Endothelial cell of umbilical vein (primary cell): Measurements from ENCODE around the gene WDFY3.

ENCODE experiments used
- FOS ChIP-seq: IDR thresholded peaks from 2 replicates; pipeline ENCODE4 v1.6.1; 2011; ENCODE audit warnings: mild to moderate bottlenecking, low read length, moderate library complexity, borderline replicate concordance; ENCODE audit not compliant: insufficient read depth
- POLR2AphosphoS5 ChIP-seq: IDR thresholded peaks from 2 replicates; pipeline ENCODE4 v1.6.1; 2012; ENCODE audit warnings: low read depth, mild to moderate bottlenecking, control low read depth, low read length, moderate library complexity; ENCODE audit not compliant: insufficient read depth
- TF ChIP-seq, protein P1 (sequence below), 2 donors: IDR thresholded peaks; 1 replicate in 1 of 2; 2 replicates in 1 of 2; pipeline ENCODE4 v1.5.1; 2011; ENCODE audit warnings: low read length in 2 of 2, mild to moderate bottlenecking in 2 of 2, moderate library complexity in 2 of 2, control low read depth in 1 of 2, inconsistent platforms in 1 of 2, low read depth in 1 of 2; ENCODE audit not compliant: insufficient read depth in 1 of 2; ENCODE audit errors: extremely low read depth in 1 of 2
- TF ChIP-seq, protein P2 (sequence below): IDR thresholded peaks from 2 replicates; pipeline ENCODE4 v1.6.1; 2011; ENCODE audit not compliant: insufficient read depth, insufficient read length

DNA sequence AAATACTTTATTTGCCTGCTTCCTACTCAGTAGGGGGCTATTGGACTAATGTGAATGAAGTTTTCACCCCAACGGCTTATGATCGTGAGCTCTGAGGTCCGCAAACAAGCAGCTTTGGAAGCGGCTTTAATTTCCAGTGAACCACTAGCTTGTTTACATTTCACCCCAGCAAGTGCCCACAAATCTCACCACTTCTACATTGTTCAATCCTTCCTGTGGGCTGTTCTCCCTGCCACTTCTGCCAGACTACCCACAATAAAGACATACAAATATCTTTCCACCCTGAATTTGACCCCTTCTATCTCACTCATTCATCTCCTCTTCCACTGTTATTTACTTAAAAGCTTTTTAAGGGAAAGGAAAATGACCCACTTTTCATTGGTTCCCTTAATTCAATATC is 285.5 kb downstream of the WDFY3 start:
- TF ChIP-seq, protein P1, sequence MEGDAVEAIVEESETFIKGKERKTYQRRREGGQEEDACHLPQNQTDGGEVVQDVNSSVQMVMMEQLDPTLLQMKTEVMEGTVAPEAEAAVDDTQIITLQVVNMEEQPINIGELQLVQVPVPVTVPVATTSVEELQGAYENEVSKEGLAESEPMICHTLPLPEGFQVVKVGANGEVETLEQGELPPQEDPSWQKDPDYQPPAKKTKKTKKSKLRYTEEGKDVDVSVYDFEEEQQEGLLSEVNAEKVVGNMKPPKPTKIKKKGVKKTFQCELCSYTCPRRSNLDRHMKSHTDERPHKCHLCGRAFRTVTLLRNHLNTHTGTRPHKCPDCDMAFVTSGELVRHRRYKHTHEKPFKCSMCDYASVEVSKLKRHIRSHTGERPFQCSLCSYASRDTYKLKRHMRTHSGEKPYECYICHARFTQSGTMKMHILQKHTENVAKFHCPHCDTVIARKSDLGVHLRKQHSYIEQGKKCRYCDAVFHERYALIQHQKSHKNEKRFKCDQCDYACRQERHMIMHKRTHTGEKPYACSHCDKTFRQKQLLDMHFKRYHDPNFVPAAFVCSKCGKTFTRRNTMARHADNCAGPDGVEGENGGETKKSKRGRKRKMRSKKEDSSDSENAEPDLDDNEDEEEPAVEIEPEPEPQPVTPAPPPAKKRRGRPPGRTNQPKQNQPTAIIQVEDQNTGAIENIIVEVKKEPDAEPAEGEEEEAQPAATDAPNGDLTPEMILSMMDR (IDR thresholded peaks at IDR 0.05; ENCODE audit: extremely low read depth in 1 of 2, insufficient read depth in 1 of 2, low read depth in 1 of 2, low read length in 2 of 2) = no peak
- TF ChIP-seq POLR2AphosphoS5 (no peak), FOS (no peak)
- TF ChIP-seq, protein P2, sequence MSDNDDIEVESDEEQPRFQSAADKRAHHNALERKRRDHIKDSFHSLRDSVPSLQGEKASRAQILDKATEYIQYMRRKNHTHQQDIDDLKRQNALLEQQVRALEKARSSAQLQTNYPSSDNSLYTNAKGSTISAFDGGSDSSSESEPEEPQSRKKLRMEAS = no peak
